IMR-90 (cell line): ENCODE data around the gene PPP4C. TPM values are rescaled to one million over a fixed set of nuclear protein-coding genes. Genes with fewer than 3 reads are reported as not detected.

ENCODE experiments used
- ATAC-seq: fragments of 200-7000 bp; cut with Tn5 transposase; 2 replicates; pipeline ENCODE4 v1.9.1; 2020; ENCODE audit warnings: low read depth, mild to moderate bottlenecking, moderate library complexity
- BruUV-seq: library from RNA; stranded (reverse); fragments of 400-500 nt; replicated peaks from 2 replicates; lab custom pipeline; 2021; lab: Mats Ljungman, UMichigan
- CTCF ChIA-PET: fragments of 300-600 bp; formaldehyde crosslinking; extraction: SDS; loops from one replicate; lab custom pipeline; 2021; ENCODE audit warnings: antibody characterized with exemption; lab: Yijun Ruan, JAX
- POLR2A ChIA-PET: fragments of 300-600 bp; sonication (Branson Sonifier 250); formaldehyde crosslinking; loops from one replicate; lab custom pipeline; 2022; ENCODE audit warnings: antibody characterized with exemption; ENCODE audit not compliant: unreplicated experiment; lab: Charles Lee
- DNase-seq: peaks from one replicate; pipeline ENCODE4 v3.0.0; 2013
- H2AFZ ChIP-seq: replicated peaks from 2 replicates; pipeline ENCODE3; 2013; ENCODE audit warnings: low read length, mild to moderate bottlenecking; ENCODE audit not compliant: poor library complexity
- H2AK5ac ChIP-seq: 2 replicates; pipeline ENCODE4 v1.6.1; 2013; ENCODE audit warnings: low read depth, low read length, inconsistent platforms
- H2AK9ac ChIP-seq: replicated peaks from 2 replicates; pipeline ENCODE3; 2013; ENCODE audit warnings: mild to moderate bottlenecking, low read depth, low read length, moderate library complexity; ENCODE audit not compliant: poor library complexity
- H2BK120ac ChIP-seq: 2 replicates; pipeline ENCODE4 v1.6.1; 2013; ENCODE audit warnings: low read depth, low read length, inconsistent platforms
- H2BK15ac ChIP-seq: 3 replicates; pipeline ENCODE4 v1.6.1; 2013; ENCODE audit warnings: low read depth, low read length, inconsistent platforms
- H2BK20ac ChIP-seq: 2 replicates; pipeline ENCODE4 v1.6.1; 2013; ENCODE audit warnings: low read depth, mild to moderate bottlenecking, inconsistent platforms, low read length, moderate library complexity
- H2BK5ac ChIP-seq: 2 replicates; pipeline ENCODE4 v1.6.1; 2013; ENCODE audit warnings: mild to moderate bottlenecking, low read depth, low read length, inconsistent platforms; ENCODE audit not compliant: poor library complexity, severe bottlenecking
- H3K14ac ChIP-seq: replicated peaks from 2 replicates; pipeline ENCODE4 v1.6.1; 2013; ENCODE audit warnings: low read depth, low read length, inconsistent platforms
- H3K18ac ChIP-seq: 2 replicates; pipeline ENCODE4 v1.6.1; 2013; ENCODE audit warnings: low read depth, low read length, control low read depth
- H3K23ac ChIP-seq: 2 replicates; pipeline ENCODE4 v1.6.1; 2013; ENCODE audit warnings: low read depth, low read length, inconsistent platforms
- H3K27ac ChIP-seq: 2 replicates; pipeline ENCODE4 v1.5.1; 2013; ENCODE audit warnings: mild to moderate bottlenecking, control low read depth, low read length; ENCODE audit not compliant: insufficient read depth
- H3K27me3 ChIP-seq: 2 replicates; pipeline ENCODE4 v1.6.1; 2013; ENCODE audit warnings: low read length; ENCODE audit not compliant: control insufficient read depth, insufficient read depth
- H3K36me3 ChIP-seq: 2 replicates; pipeline ENCODE4 v1.6.1; 2013; ENCODE audit warnings: low read length, mixed read lengths; ENCODE audit not compliant: control insufficient read depth, insufficient read depth
- H3K4ac ChIP-seq: 2 replicates; pipeline ENCODE4 v1.6.1; 2013; ENCODE audit warnings: low read depth, low read length, inconsistent platforms
- H3K4me1 ChIP-seq: 2 replicates; pipeline ENCODE4 v1.6.1; 2013; ENCODE audit warnings: low read length, mixed read lengths; ENCODE audit not compliant: control insufficient read depth, insufficient read depth
- H3K4me2 ChIP-seq: 2 replicates; pipeline ENCODE4 v1.6.1; 2013; ENCODE audit warnings: low read depth, mild to moderate bottlenecking, control low read depth, low read length, moderate library complexity
- H3K4me3 ChIP-seq: 2 replicates; pipeline ENCODE4 v1.5.1; 2013; ENCODE audit warnings: low read depth, mild to moderate bottlenecking, control low read depth, low read length, moderate library complexity; ENCODE audit not compliant: insufficient read depth
- H3K56ac ChIP-seq: 2 replicates; pipeline ENCODE4 v1.6.1; 2013; ENCODE audit warnings: low read length, inconsistent platforms; ENCODE audit not compliant: insufficient read depth; ENCODE audit errors: extremely low read depth
- H3K79me1 ChIP-seq, 2 experiments: 2 replicates each; pipeline ENCODE4 v1.6.1; 2013; ENCODE audit warnings: low read length in 2 of 2, inconsistent platforms in 1 of 2, low read depth in 1 of 2
- H3K9ac ChIP-seq: 2 replicates; pipeline ENCODE4 v1.6.1; 2013; ENCODE audit warnings: low read depth, low read length, control low read depth
- H3K9me1 ChIP-seq: 2 replicates; pipeline ENCODE4 v1.6.1; 2013; ENCODE audit warnings: low read length, inconsistent platforms; ENCODE audit not compliant: insufficient read depth
- H3K9me3 ChIP-seq: 2 replicates; pipeline ENCODE4 v1.6.1; 2013; ENCODE audit warnings: low read length; ENCODE audit not compliant: control insufficient read depth, insufficient read depth
- H4K20me1 ChIP-seq: 2 replicates; pipeline ENCODE4 v1.6.1; 2013; ENCODE audit warnings: low read length, inconsistent platforms; ENCODE audit not compliant: insufficient read depth
- H4K5ac ChIP-seq: 2 replicates; pipeline ENCODE4 v1.6.1; 2013; ENCODE audit warnings: mild to moderate bottlenecking, low read depth, low read length, control low read depth
- H4K8ac ChIP-seq, 2 experiments: 2 replicates each; pipeline ENCODE4 v1.6.1; 2013; ENCODE audit warnings: low read depth in 2 of 2, low read length in 2 of 2, control low read depth in 1 of 2, inconsistent platforms in 1 of 2
- H4K91ac ChIP-seq: 2 replicates; pipeline ENCODE4 v1.6.1; 2013; ENCODE audit warnings: low read depth, low read length, inconsistent platforms; ENCODE audit not compliant: insufficient read depth
- CEBPB ChIP-seq: IDR thresholded peaks from 2 replicates; pipeline ENCODE4 v1.6.1; 2012; ENCODE audit warnings: low read depth, low read length, improper control_type of control experiment
- CHD1 ChIP-seq: IDR thresholded peaks from 2 replicates; pipeline ENCODE4 v1.6.1; 2012; ENCODE audit warnings: low read depth, low read length, improper control_type of control experiment
- MAZ ChIP-seq: IDR thresholded peaks from 2 replicates; pipeline ENCODE4 v1.6.1; 2012; ENCODE audit warnings: low read depth, mild to moderate bottlenecking, low read length, improper control_type of control experiment, moderate library complexity, borderline replicate concordance
- NFE2L2 ChIP-seq: fragments of 150-350 bp; IDR thresholded peaks from 2 replicates; pipeline ENCODE4 v1.6.1; 2016; ENCODE audit warnings: low read depth, mild to moderate bottlenecking, low read length
- POLR2A ChIP-seq: IDR thresholded peaks from 2 replicates; pipeline ENCODE4 v1.6.1; 2012; ENCODE audit warnings: mild to moderate bottlenecking, low read depth, low read length
- RAD21 ChIP-seq: IDR thresholded peaks from 2 replicates; pipeline ENCODE4 v1.6.1; 2012; ENCODE audit warnings: low read length, improper control_type of control experiment
- RCOR1 ChIP-seq: IDR thresholded peaks from 2 replicates; pipeline ENCODE4 v1.6.1; 2012; ENCODE audit warnings: mild to moderate bottlenecking, low read length, improper control_type of control experiment; ENCODE audit not compliant: insufficient replicate concordance
- RFX5 ChIP-seq: IDR thresholded peaks from 2 replicates; pipeline ENCODE4 v1.8.0; 2012; ENCODE audit warnings: low read depth, mild to moderate bottlenecking, low read length, moderate library complexity
- SMC3 ChIP-seq: fragments of 150-350 bp; IDR thresholded peaks from 2 replicates; pipeline ENCODE4 v1.6.1; 2016; ENCODE audit warnings: low read depth, mild to moderate bottlenecking, antibody characterized with exemption, low read length, moderate library complexity
- WGBS, 2 experiments: methylation state at CpG; one replicate each; pipeline versions ENCODE4 v1.1.5 to v1.1.7; 2013; ENCODE audit warnings: missing lambda C conversion rate in 2 of 2; ENCODE audit not compliant: insufficient read length in 1 of 2; ENCODE audit errors: extremely low coverage in 2 of 2; 5-methylcytosine and 5-hydroxymethylcytosine counted together
- dilution Hi-C: fragments of 300-500 bp; cut with HindIII; formaldehyde crosslinking; loops from one replicate; pipeline ENCODE4 v1.14.3; 2018; ENCODE audit warnings: low sequenced_read_pairs; ENCODE audit not compliant: unreplicated experiment
- in situ Hi-C: fragments of 300-500 bp; cut with MboI; formaldehyde crosslinking; loops from 3 replicates; pipeline ENCODE4 v1.14.3; 2019; ENCODE audit warnings: low sequenced_read_pairs, inconsistent platforms, mixed read lengths
- intact Hi-C: fragments of 100-400 bp; cut with micrococcal nuclease; formaldehyde crosslinking; loops from 2 replicates; pipeline ENCODE4 v1.10.0; 2022
- polyA plus RNA-seq, 3 experiments: library from polyadenylated mRNA; depleted of rRNA; stranded (reverse); fragments of >200 nt; gene quantifications; 2 replicates each; pipeline ENCODE4 v1.2.3, GENCODE V29; 2012; ENCODE audit warnings: low replicate concordance in 1 of 3
- total RNA-seq: library from RNA; depleted of rRNA; stranded (reverse); fragments of >200 nt; gene quantifications from 2 replicates; pipeline ENCODE4 v1.2.3, GENCODE V29; 2012
- TF ChIP-seq, protein P1 (sequence below): fragments of 150-350 bp; IDR thresholded peaks from 2 replicates; pipeline ENCODE4 v1.6.1; 2016; ENCODE audit warnings: low read depth, mild to moderate bottlenecking, low read length, moderate library complexity, borderline replicate concordance
- TF ChIP-seq, protein P2 (sequence below): fragments of 150-350 bp; IDR thresholded peaks from 2 replicates; pipeline ENCODE4 v1.6.1; 2017; ENCODE audit warnings: mild to moderate bottlenecking, antibody characterized with exemption, low read length, low read depth
- TF ChIP-seq, protein P3 (sequence below): conservative IDR thresholded peaks from 2 replicates; pipeline ENCODE4 v1.5.1; 2012; ENCODE audit warnings: mild to moderate bottlenecking, low read depth, low read length, improper control_type of control experiment

Gene PPP4C
- total and polyA plus RNA-seq, 2 of the 4 experiments (the other 2 are of a cell fraction) = 200 to 209 TPM

- no peak overlapping the region for H3K56ac ChIP-seq
- no peak overlapping the region for H2BK15ac ChIP-seq
- no peak overlapping the region for H3K4me2 ChIP-seq
- H4K91ac ChIP-seq = no peak overlapping the region
- no peaks in the 10 kb centered on the region for H3K36me3 ChIP-seq
- no peaks in the 10 kb centered on the region for H3K79me1 ChIP-seq
- POLR2A ChIA-PET = no interaction called here
- H2BK5ac ChIP-seq = no peak overlapping the region
- H3K27ac ChIP-seq = no peak overlapping the region
- H4K5ac ChIP-seq = no peak overlapping the region
- H2AFZ ChIP-seq = no peak overlapping the region
- intact Hi-C loops = no loop called here
- H2BK20ac ChIP-seq = no peak overlapping the region
- no peak overlapping the region for H3K23ac ChIP-seq
- H2AK5ac ChIP-seq = no peak overlapping the region
- no peak overlapping the region for H3K14ac ChIP-seq
- ATAC-seq (no peak), DNase-seq (no peak)
- TF ChIP-seq RAD21 = no peak
- no peak for TF ChIP-seq POLR2A
- TF ChIP-seq, protein P1, sequence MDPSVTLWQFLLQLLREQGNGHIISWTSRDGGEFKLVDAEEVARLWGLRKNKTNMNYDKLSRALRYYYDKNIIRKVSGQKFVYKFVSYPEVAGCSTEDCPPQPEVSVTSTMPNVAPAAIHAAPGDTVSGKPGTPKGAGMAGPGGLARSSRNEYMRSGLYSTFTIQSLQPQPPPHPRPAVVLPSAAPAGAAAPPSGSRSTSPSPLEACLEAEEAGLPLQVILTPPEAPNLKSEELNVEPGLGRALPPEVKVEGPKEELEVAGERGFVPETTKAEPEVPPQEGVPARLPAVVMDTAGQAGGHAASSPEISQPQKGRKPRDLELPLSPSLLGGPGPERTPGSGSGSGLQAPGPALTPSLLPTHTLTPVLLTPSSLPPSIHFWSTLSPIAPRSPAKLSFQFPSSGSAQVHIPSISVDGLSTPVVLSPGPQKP = no peak
- TF ChIP-seq SMC3 = no peak
- no peak for TF ChIP-seq MAZ
- no peak for TF ChIP-seq CEBPB
- TF ChIP-seq NFE2L2 = no peak
- TF ChIP-seq, protein P2, sequence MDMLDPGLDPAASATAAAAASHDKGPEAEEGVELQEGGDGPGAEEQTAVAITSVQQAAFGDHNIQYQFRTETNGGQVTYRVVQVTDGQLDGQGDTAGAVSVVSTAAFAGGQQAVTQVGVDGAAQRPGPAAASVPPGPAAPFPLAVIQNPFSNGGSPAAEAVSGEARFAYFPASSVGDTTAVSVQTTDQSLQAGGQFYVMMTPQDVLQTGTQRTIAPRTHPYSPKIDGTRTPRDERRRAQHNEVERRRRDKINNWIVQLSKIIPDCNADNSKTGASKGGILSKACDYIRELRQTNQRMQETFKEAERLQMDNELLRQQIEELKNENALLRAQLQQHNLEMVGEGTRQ = no peak
- no peak for TF ChIP-seq CHD1
- TF ChIP-seq RFX5 = no peak
- no peak for TF ChIP-seq RCOR1
- TF ChIP-seq, protein P3, sequence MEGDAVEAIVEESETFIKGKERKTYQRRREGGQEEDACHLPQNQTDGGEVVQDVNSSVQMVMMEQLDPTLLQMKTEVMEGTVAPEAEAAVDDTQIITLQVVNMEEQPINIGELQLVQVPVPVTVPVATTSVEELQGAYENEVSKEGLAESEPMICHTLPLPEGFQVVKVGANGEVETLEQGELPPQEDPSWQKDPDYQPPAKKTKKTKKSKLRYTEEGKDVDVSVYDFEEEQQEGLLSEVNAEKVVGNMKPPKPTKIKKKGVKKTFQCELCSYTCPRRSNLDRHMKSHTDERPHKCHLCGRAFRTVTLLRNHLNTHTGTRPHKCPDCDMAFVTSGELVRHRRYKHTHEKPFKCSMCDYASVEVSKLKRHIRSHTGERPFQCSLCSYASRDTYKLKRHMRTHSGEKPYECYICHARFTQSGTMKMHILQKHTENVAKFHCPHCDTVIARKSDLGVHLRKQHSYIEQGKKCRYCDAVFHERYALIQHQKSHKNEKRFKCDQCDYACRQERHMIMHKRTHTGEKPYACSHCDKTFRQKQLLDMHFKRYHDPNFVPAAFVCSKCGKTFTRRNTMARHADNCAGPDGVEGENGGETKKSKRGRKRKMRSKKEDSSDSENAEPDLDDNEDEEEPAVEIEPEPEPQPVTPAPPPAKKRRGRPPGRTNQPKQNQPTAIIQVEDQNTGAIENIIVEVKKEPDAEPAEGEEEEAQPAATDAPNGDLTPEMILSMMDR = no peak
- peaks cover 7% of the 10 kb centered on the region for H3K27me3 ChIP-seq
- in situ Hi-C loops = no loop called here
- no peak overlapping the region for H4K8ac ChIP-seq
- no TSS peak for BruUV-seq
- no CpG with 5 or more reads among the region's 3 CpGs for WGBS, 2 experiments
- H3K9me1 ChIP-seq = peaks cover 7% of the 10 kb centered on the region; the same call in 1 of the 2 replicates
- H3K9ac ChIP-seq = no peak overlapping the region
- peak overlapping the region; percentile 28 for H2AK9ac ChIP-seq
- no peak overlapping the region for H3K4ac ChIP-seq
- peaks cover 4% of the 10 kb centered on the region; the same call in 1 of the 2 replicates for H3K4me1 ChIP-seq
- CTCF ChIA-PET = no interaction called here
- no peaks in the 10 kb centered on the region for H3K9me3 ChIP-seq
- no peaks in the 10 kb centered on the region; the same call in 1 of the 2 replicates for H4K20me1 ChIP-seq
- dilution Hi-C loops = no loop called here
- H3K18ac ChIP-seq = no peak overlapping the region
- no peak overlapping the region for H3K4me3 ChIP-seq
- H2BK120ac ChIP-seq = no peak overlapping the region
Observed at GRCh38 chr16:30132591-30132990, 56.8 kb downstream of the PPP4C start.
